GM23338 (cell line): ENCODE data around the gene FMO3.

Source experiments
- CREB1 ChIP-seq: fragments of 250-450 bp; sonication (Bioruptor Pico); IDR thresholded peaks from 2 replicates; pipeline ENCODE4 v1.5.0; 2020; ENCODE audit warnings: low read depth, mild to moderate bottlenecking, moderate library complexity
- TF ChIP-seq, protein P1 (sequence below), 2 experiments: fragments of 200-600 bp in 1 of 2; sonication (generic) in 1 of 2; conservative IDR thresholded peaks; 2 replicates each; pipeline versions ENCODE4 v1.5.1 to v1.6.1; 2016 to 2017; ENCODE audit warnings: antibody characterized with exemption in 2 of 2, low read depth in 2 of 2, mild to moderate bottlenecking in 2 of 2, moderate library complexity in 1 of 2

DNA sequence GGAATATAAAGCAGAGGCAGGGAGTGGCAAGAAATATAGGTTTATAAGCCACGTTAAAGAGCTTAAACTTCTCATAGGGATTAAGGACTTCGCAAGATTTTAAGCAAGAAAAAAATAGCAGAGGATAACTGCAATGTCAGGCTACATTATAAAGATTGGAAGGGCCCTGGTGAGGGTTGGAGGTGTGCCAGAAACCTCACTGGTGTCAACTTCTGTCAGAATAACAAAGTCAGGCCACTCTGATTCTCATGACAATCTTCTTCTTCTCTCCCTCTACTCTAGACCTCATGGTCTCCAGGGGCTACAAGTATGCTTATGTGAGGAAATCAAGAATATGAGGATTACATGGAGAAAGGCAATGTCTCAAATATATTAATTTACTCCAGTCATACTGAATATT lies 61.8 kb downstream of the FMO3 start:
- TF ChIP-seq, protein P1, sequence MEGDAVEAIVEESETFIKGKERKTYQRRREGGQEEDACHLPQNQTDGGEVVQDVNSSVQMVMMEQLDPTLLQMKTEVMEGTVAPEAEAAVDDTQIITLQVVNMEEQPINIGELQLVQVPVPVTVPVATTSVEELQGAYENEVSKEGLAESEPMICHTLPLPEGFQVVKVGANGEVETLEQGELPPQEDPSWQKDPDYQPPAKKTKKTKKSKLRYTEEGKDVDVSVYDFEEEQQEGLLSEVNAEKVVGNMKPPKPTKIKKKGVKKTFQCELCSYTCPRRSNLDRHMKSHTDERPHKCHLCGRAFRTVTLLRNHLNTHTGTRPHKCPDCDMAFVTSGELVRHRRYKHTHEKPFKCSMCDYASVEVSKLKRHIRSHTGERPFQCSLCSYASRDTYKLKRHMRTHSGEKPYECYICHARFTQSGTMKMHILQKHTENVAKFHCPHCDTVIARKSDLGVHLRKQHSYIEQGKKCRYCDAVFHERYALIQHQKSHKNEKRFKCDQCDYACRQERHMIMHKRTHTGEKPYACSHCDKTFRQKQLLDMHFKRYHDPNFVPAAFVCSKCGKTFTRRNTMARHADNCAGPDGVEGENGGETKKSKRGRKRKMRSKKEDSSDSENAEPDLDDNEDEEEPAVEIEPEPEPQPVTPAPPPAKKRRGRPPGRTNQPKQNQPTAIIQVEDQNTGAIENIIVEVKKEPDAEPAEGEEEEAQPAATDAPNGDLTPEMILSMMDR (conservative IDR thresholded peaks at IDR 0.05; ENCODE audit: low read depth in 2 of 2), result no peak
- TF ChIP-seq CREB1, result no peak
